MM.1S (cell line): ENCODE data around the gene DOLPP1.
"Not testable (repeated sequence)": the region's sequence is repeated elsewhere in the genome, so short reads cannot be mapped to it uniquely, and the experiment has no call there.

Experiments
- CTCF ChIP-seq: fragments of 300-600 bp; sonication (generic); IDR thresholded peaks from 2 replicates; pipeline ENCODE4 v1.5.1; 2016; ENCODE audit warnings: antibody characterized with exemption, low read length, mixed read lengths
- EZH2 ChIP-seq: fragments of 300-600 bp; sonication (generic); optimal IDR thresholded peaks from 2 replicates; pipeline ENCODE3; 2017; ENCODE audit warnings: low read depth, mild to moderate bottlenecking, antibody characterized with exemption, low read length, mixed read lengths
- EZH2phosphoT487 ChIP-seq: fragments of 300-600 bp; sonication (generic); IDR thresholded peaks from 2 replicates; pipeline ENCODE4 v1.6.1; 2018; ENCODE audit warnings: antibody characterized with exemption, low read length

- TF ChIP-seq CTCF, EZH2, EZH2phosphoT487: not testable (repeated sequence)
Observed at GRCh38 chr9:129130271-129130670, 49.4 kb downstream of the DOLPP1 start.
